ENCODE results near the gene NEDD8.

NEDD8 gene

DNA sequence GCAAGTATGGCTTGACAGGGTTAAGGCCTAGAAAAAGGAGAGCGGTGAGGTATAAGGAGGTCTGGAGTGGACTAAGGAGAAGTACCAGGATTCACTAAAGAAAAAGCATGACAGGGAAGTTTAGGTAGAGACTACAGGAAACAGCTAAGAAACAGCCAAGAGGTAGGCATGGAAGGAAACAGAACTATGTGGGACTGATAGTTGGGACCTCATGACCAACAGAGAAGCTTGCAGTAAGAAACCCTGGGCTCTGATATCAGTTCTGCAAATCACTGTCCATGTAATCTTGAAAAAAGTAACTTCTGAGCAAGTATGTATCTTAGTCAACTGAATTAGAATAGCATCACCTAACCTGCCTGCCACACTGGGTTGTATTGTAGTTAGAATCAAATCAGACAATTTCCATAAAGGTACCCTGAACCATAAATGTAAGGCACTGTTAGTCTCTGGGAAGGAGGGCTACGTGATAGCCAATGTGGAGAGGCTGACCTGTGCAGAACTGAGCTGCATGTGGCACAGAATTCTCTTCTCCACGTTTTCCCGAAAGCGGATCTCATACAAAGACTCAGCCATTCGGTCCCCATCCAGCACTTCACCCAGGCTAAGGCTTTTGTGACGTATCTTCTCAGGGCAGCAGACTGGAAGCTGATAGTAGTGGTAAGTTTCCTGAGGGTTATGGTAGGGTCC is 37.8 kb downstream of the NEDD8 start:
- no peak for DNase-seq

DNA sequence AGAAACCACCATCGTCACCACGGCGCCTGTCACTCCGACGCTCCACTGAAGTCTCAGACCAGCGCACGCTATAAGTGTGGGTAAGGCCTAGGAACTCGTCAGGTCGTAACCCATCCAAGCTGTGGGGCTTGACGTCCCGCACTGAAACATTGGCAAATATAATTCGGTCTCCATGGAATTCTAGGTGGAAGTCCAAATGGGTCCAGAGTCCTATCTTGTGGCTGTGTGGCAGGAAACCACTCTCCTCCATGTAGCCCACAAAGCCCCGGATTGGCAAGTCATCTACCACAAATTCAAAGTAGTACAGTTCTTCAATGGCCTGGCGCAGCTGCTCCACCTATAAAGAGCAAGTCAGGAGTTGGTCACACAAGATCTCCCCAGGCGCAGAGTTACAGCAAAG is 39.2 kb downstream of the NEDD8 start:
- no peak for DNase-seq

DNA sequence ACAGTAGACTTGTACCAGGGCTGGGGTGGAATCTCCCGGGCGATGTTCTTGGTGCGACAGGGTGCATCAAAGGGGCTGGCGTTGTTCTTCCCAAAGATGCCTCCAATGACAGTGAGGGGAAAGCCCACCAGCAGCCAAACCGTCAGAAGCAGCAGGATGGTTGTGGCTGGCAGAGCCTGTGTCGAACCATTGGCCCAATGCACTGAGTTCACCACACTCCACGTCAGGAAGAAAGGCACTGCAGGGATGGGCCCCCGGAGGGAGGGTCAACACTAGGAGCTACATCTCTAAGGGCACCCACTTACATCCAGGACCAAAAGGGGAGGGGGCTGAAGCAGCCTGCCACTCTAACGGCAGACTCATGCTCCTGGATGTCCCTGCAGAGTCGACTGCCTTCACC is 41.8 kb downstream of the NEDD8 start:
- DNase-seq: no peak

DNA sequence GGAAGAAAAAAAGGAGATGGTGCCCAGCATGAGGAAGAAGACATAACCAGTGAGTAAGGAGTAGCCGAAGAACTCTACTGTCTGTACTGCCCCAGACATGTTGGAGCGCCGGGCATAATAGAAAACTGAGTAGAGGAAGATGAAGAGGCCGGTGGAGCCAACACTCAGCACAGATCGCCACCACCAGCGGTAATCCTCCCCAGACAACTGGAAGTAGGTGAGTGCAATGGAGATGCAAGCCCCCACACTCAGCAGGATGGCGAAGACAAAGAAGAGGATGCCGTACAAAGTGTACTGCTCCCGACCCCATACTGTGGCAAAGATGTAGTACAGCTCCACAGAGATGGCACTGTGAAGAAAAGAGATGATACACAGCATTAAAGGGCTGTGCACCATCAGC is 42.7 kb downstream of the NEDD8 start:
- no peak for DNase-seq

DNA sequence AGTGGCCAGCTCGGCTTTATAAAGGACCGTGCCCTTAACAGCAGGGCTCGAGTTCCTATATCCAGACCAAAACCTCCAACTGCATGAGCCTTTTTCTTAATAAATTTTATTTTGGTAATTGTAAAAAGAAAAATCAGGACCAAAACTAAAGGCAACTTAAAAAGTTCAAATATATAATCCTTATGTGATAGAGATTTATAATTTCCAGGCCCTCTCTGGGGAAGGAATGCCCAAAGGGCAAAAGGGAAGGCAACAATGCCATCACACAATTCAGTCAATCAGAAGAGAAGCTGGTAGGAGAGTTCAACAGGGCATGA is 43.1 kb downstream of the NEDD8 start:
- no peak for DNase-seq

DNA sequence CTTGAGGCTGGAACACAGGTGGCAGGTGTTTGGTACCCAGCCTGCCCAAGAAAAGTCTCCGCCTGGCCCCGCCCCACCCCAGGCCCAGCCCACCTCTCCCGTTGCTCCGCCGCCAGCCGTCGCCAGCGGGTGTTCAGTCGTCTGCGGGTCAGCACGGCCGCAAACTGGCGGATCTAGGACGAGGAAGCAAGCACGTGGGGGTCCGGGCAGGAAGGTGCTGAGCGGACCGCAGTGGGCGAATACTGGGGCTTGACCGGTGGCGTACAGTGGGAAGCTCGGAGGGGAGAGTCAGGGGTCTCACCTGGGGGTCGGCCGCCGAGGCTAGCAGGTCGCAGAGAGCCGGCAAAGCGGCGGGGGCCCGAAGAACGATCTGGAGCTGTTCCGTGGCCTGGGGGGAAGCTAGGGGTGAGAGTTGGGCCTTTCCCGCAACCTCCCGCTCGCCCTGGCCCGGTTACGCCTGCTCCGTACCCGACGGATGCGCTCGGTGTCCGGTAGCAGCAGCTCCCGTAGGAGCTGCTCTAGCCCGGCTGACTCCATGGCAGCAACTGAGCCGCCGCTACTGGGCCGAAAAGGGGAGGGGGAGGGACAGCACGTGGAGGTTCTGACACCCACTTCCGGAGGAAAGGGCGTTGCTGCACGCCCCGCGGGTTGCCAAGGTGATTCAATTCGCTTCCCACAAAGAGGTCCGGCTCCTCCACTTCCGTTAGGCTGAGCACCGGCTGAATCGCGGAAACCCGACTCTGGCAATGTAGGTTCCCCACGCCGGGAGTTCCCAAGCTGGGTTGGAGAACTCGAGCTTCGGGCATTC is 43.7 kb downstream of the NEDD8 start, which contains the start of gene IPO4:
Gene IPO4 (minus strand): TSS at position 566 of the 808 bp plus-strand sequence. CDS start 29 bp downstream, at position 537.
- DNase-seq: peak; percentile 99

DNA sequence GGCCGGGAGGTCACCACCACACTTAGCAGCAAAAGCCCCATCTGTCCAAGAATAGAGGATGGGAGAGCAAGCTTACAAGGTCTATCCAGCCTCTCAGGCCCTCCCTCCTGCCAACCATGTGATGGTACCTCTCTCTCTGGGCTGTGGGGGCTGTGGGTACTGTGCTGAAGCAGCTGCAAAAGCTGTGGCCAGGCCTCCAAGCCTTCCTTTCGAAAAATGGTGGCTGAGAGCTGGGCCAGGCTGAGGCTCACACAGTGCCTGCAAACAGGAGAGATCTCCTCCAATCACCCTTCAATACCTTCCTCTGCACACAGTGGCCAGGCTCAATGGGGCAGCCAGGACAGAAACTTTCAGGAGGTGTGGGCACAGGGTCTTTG is 44.6 kb downstream of the NEDD8 start:
- DNase-seq: no peak

DNA sequence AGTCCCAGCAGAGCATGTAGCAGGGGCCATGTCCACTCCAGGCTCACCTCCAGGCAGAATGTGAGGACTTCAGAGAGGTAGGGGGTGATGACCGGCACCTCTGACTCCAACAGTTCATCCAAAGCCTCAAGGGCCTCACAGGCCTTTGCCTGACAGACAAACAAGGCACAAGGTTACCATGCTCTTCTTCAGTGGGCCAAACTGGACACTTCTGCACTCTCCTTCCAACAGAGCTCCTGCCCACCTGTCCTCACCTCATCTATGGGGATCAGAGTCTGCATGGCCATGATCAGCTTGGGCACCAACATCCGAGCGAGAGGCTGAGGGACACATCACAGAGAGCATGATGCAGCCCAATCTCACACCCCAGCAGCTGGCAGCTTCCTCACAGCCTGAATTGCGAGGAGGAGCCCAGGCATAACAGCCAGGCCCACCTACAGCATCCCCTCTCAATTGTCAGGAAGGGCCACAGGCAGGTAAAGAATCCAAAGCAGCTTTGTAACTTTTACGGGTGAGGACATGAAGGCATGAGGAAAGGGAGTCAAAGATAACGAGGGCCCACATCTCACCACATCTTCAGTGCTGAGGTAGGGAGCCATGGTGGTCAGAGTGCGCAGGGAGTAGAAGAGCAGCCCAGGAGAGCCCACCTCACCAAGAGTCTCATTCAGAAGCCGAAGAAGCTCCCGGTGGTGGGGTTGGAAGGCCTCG is 45.2 kb downstream of the NEDD8 start:
- DNase-seq: no peak

DNA sequence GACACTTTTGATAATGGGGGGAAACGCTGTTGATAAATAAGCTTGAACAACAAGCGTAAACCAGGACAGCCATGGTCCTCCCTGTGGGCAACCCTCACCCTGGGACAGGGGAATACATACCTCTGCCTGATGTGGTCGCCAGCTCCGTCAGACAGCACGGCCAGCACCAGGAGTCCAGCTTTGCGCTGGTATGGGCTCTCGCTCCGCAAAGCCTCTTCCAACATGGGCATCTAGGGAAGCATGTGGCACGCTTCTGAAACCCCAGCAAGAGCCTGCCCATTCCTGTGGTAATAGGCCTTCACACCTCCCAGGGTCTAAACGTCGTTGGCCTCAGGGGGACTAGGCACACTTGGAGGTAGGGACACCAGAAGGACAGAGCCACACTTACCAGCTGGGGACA is 46.4 kb downstream of the NEDD8 start:
- DNase-seq: no peak

DNA sequence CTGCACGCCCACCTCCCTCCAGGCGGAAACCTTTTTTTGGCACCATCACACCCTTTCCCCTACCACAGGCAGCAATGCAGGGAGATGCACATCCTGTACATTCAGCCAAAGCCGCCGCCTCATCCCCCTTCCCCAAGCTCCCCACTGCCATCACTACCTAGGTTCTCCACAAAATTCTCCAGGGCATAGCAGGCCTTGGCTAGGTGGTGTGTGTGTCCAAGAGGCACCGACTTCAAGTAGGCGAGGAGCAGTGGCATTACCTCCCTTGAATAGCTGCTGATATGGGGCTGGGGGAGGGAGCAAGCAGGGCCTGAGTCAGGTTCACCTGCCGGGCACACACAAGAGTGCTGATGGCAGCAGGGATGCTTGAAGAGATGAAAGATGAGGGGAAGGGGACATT is 47.1 kb downstream of the NEDD8 start:
- no peak for DNase-seq

DNA sequence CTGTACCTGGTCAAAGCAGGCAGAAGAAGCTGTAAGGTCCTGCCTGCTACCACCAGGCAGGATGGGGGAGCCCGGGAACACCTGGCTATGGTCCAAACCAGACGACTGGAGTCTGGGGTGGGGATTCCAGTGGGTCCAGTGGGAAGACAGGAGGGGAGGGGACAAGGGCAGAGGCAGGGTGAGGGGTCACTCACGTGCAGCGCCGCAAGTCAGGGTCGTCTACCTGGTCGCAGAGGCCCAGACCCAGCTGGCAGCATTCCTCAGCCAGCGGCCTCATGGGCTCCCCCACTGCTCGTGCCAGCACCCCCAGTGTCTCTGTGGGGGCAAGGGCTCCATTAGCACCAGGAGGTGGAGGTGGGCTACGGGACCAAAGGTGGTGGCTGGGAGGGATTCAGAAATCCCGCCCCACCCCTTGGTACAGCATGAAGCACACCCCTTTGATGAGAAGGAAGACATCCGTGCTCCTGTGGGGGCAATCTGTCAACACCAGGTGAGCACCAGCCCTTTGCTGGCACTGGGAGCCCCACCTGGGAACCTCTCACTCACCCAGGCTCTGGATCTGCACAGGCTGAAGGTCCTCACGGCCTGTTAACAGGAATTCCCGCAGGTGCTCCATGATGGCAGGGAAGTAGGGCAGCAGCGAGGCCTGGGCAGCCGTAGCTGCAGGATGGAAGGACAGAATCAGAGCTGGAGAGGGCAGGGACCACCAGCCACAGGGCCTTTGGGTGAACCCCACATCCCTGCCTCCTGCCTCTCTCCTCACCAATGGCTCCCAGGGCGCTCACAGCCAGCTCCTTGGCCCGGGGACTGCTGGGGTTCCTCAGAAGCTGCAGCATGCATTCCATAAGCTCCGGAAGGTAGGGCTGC is 47.8 kb downstream of the NEDD8 start:
- DNase-seq: no peak

DNA sequence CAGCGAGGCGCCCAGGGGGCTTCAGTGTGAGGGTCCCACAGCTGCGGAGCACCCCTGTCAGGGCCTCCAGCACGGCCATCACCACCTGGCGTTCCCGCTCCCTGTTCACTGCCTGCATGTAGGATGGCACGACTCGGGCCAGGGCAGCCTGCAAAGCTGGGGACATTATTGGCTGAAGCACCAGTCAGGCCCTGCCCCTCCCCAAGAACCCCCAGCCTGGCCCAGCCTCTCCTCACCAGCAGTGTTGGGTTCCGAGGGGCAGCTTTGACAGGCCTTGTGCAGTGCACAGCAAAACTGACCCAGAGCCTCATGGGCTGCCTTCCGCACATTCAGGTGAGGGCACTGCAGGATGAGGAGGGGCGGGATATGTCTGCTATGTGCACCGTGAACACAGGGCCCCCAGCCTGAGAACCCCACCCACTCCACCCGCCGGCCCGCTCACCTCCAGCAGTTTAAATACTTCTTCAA is 49.1 kb downstream of the NEDD8 start:
- DNase-seq: no peak

DNA sequence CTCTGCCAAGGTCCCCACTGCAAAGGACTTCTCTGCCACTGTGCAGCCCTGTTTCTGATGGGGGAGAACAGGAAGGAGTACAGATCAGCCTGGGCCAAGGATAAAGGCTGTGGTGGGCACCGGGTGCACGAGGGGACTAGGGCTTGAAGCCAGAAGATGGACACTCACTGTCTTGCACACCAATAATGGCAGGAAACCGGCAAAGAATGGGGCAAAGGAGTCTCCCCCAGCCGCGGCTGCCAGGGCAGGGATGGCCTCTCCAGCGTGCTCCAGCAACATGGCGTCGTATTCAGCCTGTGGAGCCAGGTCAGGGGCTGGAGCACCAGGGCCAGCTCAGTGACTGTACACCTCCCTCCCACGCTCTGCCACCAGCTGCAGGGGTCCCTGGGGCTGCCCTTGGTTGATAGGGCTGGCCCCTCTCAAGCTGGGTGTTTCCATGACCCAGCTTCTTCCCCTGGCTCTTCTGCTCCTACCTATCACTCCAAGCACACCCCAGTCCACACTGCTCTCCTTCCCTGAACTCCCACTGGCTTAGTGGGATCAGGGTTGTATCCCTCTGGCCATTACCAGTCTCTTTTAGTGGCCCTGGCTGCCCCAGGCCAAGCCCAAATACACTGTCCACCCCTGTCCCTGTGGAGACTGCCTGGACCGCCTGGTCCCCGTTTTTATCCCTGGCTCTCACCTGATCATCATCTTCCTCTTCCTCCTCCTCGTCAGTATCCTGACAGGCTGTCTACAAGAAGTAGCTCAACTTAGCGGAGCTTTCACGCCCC is 49.9 kb downstream of the NEDD8 start:
- DNase-seq: no peak

DNA sequence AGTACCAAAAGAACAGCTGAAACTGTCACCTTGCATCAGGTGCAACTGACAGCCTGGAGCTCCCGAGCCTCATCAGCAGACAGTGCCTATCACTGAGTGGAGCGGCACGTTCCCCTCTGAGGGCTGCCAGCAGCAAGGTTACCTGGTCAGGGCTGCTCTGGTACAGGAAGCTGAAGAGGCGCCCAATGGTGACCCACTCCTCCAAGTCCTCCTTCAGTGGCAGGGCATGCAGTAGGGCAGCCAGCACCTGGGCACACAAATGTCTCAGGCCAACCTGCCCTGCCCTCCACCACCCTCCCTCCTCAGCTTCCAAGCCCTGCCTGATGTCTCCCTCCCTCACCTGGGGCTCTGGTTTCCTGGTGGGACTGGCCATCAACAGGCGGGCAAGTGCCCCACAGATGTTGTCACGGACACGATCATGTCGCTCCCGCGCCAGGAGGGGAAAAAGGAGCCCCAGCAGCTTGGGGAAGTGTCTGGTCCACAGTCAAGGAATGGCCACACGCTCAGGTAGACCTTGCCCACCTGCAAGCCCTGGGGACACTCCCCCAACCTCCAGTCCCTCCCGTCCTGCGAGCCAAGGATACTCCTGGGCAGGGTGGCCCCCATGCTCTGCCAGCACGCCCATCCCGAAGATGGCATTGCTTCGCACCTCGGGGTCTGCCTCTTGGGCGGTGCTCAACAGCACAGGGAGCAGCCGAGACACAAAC is 50.6 kb downstream of the NEDD8 start:
- no peak for DNase-seq

DNA sequence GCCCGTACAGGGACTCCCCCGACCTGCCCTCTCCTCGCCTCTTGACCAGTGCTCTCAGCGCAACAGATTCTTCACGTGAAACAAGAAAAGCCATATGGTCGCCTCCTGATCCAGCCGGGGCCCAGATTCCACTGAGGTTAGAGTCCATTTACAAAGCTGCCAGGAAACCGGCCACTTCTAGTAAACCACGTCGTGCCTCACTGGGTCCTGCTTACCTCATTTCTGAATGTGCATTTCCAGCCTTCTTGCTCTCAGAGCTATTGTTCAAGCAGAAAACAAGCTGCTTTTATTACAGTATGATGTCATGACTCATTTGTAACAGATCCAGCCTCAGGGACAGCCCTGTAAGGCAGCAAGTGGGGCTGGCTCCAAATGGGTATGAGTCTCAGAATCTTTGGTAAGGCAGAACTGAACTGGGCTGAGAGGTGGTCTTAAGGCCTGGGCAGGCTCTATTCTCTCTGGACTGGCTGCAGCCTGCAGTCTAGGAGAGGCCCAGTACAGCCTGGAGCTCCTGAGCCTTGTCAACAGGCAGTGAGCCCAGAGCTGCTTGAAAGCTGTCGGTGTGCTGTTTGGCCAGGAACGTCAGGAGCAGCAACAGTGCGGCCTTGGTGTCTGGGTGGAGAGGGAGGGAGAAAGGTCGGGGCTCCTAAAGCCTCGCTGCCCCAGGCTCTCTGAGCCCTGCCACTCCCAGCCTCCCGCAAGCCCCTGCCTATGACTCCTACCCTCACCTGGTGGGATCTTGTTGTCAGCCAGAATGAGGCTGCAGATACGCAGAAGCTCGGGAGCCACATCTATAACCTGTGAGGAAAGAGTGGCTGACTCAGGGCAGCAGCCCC is 52.0 kb downstream of the NEDD8 start:
- no peak for DNase-seq

DNA sequence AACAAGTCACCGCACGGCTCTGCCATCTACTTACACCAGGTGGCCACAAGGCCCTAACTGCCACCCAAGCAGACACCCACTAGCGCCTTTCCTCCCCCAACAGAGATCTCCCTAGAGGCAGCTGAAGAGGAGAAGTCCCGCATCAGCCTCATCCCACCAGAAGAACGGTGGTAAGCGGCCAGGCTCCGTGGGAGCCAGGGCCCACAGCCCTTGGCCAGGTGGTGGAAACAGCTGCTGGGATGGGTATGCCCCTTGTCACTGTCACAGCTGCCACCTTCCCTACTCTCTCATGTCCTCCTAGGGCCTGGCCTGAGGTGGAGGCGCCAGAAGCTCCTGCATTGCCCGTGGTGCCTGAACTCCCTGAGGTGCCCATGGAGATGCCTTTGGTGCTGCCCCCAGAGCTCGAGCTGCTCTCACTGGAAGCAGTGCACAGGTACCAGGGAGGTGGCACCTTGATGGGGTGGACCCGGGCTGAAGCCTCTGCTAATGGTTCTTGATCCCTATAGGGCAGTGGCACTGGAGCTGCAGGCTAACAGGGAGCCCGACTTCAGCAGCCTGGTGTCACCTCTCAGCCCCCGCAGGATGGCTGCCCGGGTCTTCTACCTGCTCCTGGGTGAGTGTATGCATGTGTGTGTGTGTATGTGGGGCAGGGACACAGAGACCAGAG is 52.7 kb downstream of the NEDD8 start:
- no peak for DNase-seq

DNA sequence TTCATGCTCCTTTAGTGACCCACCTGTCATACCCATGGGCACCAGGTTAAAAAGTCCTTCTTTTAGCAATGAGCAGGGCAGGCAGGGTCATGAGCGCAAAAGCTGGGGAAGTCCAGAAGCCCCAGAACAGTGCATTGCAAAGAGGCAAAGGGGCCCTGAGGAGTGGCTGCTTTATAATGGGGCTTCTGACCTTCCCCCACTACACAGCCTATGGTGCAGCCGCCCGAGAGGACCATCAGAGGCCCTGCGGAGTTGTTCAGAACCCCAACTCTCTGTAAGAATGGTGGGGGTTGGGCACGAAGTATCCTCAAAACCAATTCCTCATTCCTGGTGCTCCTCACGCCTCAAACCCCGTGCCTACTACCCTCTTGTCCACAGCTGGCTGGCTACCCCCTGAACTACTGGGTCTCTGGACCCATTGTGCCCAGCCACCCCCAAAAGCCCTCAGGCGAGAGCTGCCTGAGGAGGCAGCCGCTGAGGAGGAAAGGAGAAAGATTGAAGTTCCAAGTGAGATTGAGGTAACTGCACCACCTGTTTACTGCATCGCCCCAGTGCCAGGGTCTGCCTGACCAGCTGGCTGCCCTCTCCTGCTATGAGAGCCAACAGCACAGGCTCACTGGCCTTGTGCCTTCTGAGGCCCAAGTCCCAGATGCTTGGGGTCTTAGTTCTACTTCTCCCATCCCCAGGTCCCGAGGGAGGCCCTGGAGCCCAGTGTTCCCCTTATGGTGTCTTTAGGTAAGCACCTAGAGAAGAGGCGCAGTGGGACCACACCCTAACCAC is 53.6 kb downstream of the NEDD8 start:
- DNase-seq: no peak

DNA sequence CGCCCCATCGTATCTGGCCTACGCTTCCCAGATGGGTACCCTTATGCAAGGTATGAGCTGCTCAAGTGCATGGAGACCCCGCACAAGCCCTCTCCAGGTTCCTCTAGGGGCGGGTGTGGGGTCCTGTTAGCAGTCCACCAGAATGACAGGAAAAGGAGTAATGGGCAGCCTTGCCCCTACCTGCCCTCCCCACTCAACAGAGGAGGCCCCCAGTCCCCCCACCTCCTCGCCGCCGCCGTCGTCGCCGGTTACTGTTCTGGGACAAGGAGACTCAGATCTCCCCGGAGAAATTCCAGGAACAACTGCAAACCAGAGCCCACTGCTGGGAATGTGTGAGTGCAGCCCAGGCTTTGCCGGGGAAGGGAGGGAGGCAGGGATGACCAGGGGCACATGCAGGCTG is 54.3 kb downstream of the NEDD8 start:
- DNase-seq: no peak
